Breast epithelium (tissue), 4 donors: Measurements from ENCODE around the gene DISP1. TPM values are rescaled to one million over a fixed set of nuclear protein-coding genes. Genes with fewer than 3 reads are reported as not detected.

Experiments used
- DNase-seq, 2 donors: peaks; one replicate each; pipeline ENCODE4 v3.0.0-alpha.2; 2019; ENCODE audit warnings: low spot score in 2 of 2
- H3K27ac ChIP-seq, 2 donors: fragments of 200-600 bp; sonication (generic) in 1 of 2; one replicate each; pipeline ENCODE4 v1.5.1; 2016 to 2019; ENCODE audit warnings: mild to moderate bottlenecking in 1 of 2
- H3K27me3 ChIP-seq, 2 donors: fragments of 200-600 bp; sonication (generic) in 1 of 2; one replicate each; pipeline versions ENCODE4 v1.5.1 to v1.6.0; 2017 to 2019; ENCODE audit warnings: control low read depth in 1 of 2, mild to moderate bottlenecking in 1 of 2
- H3K36me3 ChIP-seq: fragments of 200-600 bp; one replicate; pipeline ENCODE4 v1.5.1; 2019
- H3K4me1 ChIP-seq, 2 donors: fragments of 200-600 bp; sonication (generic); one replicate each; pipeline ENCODE4 v1.5.1; 2016 to 2019; ENCODE audit warnings: control low read depth in 1 of 2
- H3K4me3 ChIP-seq, 3 donors: fragments of 200-600 bp; sonication (generic); 1 replicate in 2 of 3; 2 replicates in 1 of 3; pipeline ENCODE4 v1.5.1; 2016 to 2019; ENCODE audit warnings: mild to moderate bottlenecking in 3 of 3, moderate library complexity in 2 of 3
- H3K9me3 ChIP-seq, 2 donors: fragments of 200-600 bp; sonication (generic) in 1 of 2; one replicate each; pipeline ENCODE4 v1.5.1; 2016 to 2019; ENCODE audit warnings: control low read depth in 1 of 2
- CTCF ChIP-seq, 3 donors: fragments of 450-650 bp; IDR thresholded peaks; one replicate each; pipeline ENCODE4 v1.5.1; 2016 to 2017; ENCODE audit warnings: antibody characterized with exemption in 3 of 3, mild to moderate bottlenecking in 3 of 3, moderate library complexity in 3 of 3
- POLR2A ChIP-seq: fragments of 450-650 bp; IDR thresholded peaks from one replicate; pipeline ENCODE4 v1.6.1; 2016; ENCODE audit warnings: antibody characterized with exemption, mild to moderate bottlenecking, moderate library complexity
- POLR2AphosphoS5 ChIP-seq, 3 donors: sonication (generic); formaldehyde crosslinking; IDR thresholded peaks; one replicate each; pipeline ENCODE4 v1.6.1; 2017; ENCODE audit warnings: antibody characterized with exemption in 3 of 3
- intact Hi-C: fragments of 100-400 bp; cut with DNase I; formaldehyde crosslinking; loops from one replicate; pipeline ENCODE4 v1.15.1; 2023; ENCODE audit warnings: low total_unique reads
- total RNA-seq, 3 donors: library from RNA; depleted of rRNA; stranded (reverse); fragments of >200 nt; gene quantifications; one replicate each; pipeline ENCODE4 v1.1.0, GENCODE V29; 2016

DISP1 gene
- total RNA-seq, 3 donors from 2014 or later: 7.5 to 17.1 (median 10.5) TPM

GRCh38 chr1:222769971-222770620 is 44.7 kb upstream of the DISP1 start:
- peaks cover 4 to 9% of the 10 kb centered on the region in 2 donors for H3K9me3 ChIP-seq
- no peaks in the 10 kb centered on the region for H3K36me3 ChIP-seq
- H3K27me3 ChIP-seq: no peaks in the 10 kb centered on the region
- DNase-seq: no peak
- H3K4me3 ChIP-seq: no peak overlapping the region
- intact Hi-C loops: no loop called here
- no peak overlapping the region for H3K27ac ChIP-seq
- TF ChIP-seq POLR2A (no peak), CTCF (IDR thresholded peaks at IDR 0.05) (no peak), POLR2AphosphoS5 (IDR thresholded peaks at IDR 0.05) (no peak)
- H3K4me1 ChIP-seq: no peaks in the 10 kb centered on the region

GRCh38 chr1:222772996-222773379 is 41.9 kb upstream of the DISP1 start:
- H3K27me3 ChIP-seq: no peaks in the 10 kb centered on the region
- DNase-seq: no peak
- H3K27ac ChIP-seq: no peak overlapping the region
- no peaks in the 10 kb centered on the region for H3K36me3 ChIP-seq
- peaks cover 4 to 9% of the 10 kb centered on the region in 2 donors for H3K9me3 ChIP-seq
- H3K4me3 ChIP-seq: no peak overlapping the region
- intact Hi-C loops: no loop called here
- peaks cover 0 to 7% of the 10 kb centered on the region in 2 donors for H3K4me1 ChIP-seq
- TF ChIP-seq POLR2A: no peak
- TF ChIP-seq CTCF (IDR thresholded peaks at IDR 0.05): no peak
- TF ChIP-seq POLR2AphosphoS5 (IDR thresholded peaks at IDR 0.05): no peak

GRCh38 chr1:222777463-222777862 is 37.4 kb upstream of the DISP1 start:
- no peak overlapping the region for H3K4me3 ChIP-seq

GRCh38 chr1:222777977-222778376 is 36.9 kb upstream of the DISP1 start:
- Histone ChIP-seq H3K27ac (no peak overlapping the region), H3K4me3 (no peak overlapping the region), H3K9me3 (no peaks in the 10 kb centered on the region), H3K4me1 (peaks cover 0 to 8% of the 10 kb centered on the region in 2 donors), H3K27me3 (no peaks in the 10 kb centered on the region), H3K36me3 (no peaks in the 10 kb centered on the region)
- no peak for DNase-seq
- TF ChIP-seq POLR2A: no peak
- no peak for TF ChIP-seq CTCF (IDR thresholded peaks at IDR 0.05)
- no peak for TF ChIP-seq POLR2AphosphoS5 (IDR thresholded peaks at IDR 0.05)
- intact Hi-C loops: no loop called here

More at GRCh38 chr1:222777463-222777862, 37.4 kb upstream of the DISP1 start:
- DNase-seq: no peak
- TF ChIP-seq POLR2AphosphoS5 (IDR thresholded peaks at IDR 0.05): no peak
- TF ChIP-seq POLR2A: no peak
- TF ChIP-seq CTCF (IDR thresholded peaks at IDR 0.05): no peak
- Histone ChIP-seq H3K4me1 (peaks cover 0 to 8% of the 10 kb centered on the region in 2 donors), H3K36me3 (no peaks in the 10 kb centered on the region), H3K27me3 (no peaks in the 10 kb centered on the region), H3K9me3 (no peaks in the 10 kb centered on the region), H3K27ac (no peak overlapping the region)
- intact Hi-C loops: no loop called here

- intact Hi-C loops: no loop called here
- Histone ChIP-seq H3K4me1 (peaks cover 0 to 8% of the 10 kb centered on the region in 2 donors), H3K27me3 (no peaks in the 10 kb centered on the region), H3K36me3 (no peaks in the 10 kb centered on the region), H3K9me3 (no peaks in the 10 kb centered on the region), H3K4me3 (no peak overlapping the region), H3K27ac (no peak overlapping the region)
- TF ChIP-seq POLR2A (no peak), POLR2AphosphoS5 (IDR thresholded peaks at IDR 0.05) (no peak), CTCF (IDR thresholded peaks at IDR 0.05) (no peak)
- no peak for DNase-seq
These were observed 33.6 kb upstream of the DISP1 start for GRCh38 chr1:222781251-222781650.
